ENCODE measurements around the gene SPCS1.

GRCh38 chr3:52724511-52724910 lies 18.6 kb downstream of the SPCS1 start:
- no peak for TF ChIP-seq CTCF (IDR thresholded peaks at IDR 0.05)
- TF ChIP-seq POLR2A (IDR thresholded peaks at IDR 0.05) = no peak
